Lower leg skin (tissue), 4 donors: Measurements from ENCODE around the gene REP15. TPM values are rescaled to one million over a fixed set of nuclear protein-coding genes. Genes with fewer than 3 reads are reported as not detected.
A peak's percentile ranks its signal among the peaks of the same experiment; 100 is the strongest.
"Not testable (repeated sequence)": the region's sequence is repeated elsewhere in the genome, so short reads cannot be mapped to it uniquely, and the experiment has no call there.

Experiments used
- DNase-seq, 2 donors: peaks; one replicate each; pipeline ENCODE4 v3.0.0-alpha.2; 2019; ENCODE audit warnings: low spot score in 2 of 2
- H3K4me3 ChIP-seq: fragments of 200-600 bp; sonication (generic); 2 replicates; pipeline ENCODE4 v1.5.1; 2017; ENCODE audit warnings: mild to moderate bottlenecking, low read depth; ENCODE audit not compliant: poor library complexity, severe bottlenecking
- POLR2A ChIP-seq, 2 donors: fragments of 450-650 bp; IDR thresholded peaks; one replicate each; pipeline ENCODE4 v1.6.1; 2016 to 2017; ENCODE audit warnings: antibody characterized with exemption in 2 of 2, mild to moderate bottlenecking in 1 of 2, moderate library complexity in 1 of 2
- WGBS, 2 donors: methylation state at CpG; one replicate each; pipeline ENCODE4 v1.1.5; 2018; 5-methylcytosine and 5-hydroxymethylcytosine counted together
- intact Hi-C: fragments of 100-400 bp; cut with DNase I; formaldehyde crosslinking; loops from one replicate; pipeline ENCODE4 v1.15.0; 2023; ENCODE audit warnings: low total_unique reads
- total RNA-seq, 4 donors: library from RNA; depleted of rRNA; stranded (reverse); fragments of >200 nt; gene quantifications; one replicate each; pipeline ENCODE4 v1.1.0, GENCODE V29; 2016
- TF ChIP-seq, protein P1 (sequence below), 3 donors: fragments of 450-650 bp; IDR thresholded peaks; one replicate each; pipeline ENCODE4 v1.5.1; 2016; ENCODE audit warnings: antibody characterized with exemption in 3 of 3, mild to moderate bottlenecking in 3 of 3, moderate library complexity in 2 of 3

The REP15 gene, protein sequence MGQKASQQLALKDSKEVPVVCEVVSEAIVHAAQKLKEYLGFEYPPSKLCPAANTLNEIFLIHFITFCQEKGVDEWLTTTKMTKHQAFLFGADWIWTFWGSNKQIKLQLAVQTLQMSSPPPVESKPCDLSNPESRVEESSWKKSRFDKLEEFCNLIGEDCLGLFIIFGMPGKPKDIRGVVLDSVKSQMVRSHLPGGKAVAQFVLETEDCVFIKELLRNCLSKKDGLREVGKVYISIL
- 1 to 10 TPM in 2 of 4 donors, under 1 TPM in 2; 0.55 to 3.5 (median 0.83) TPM for total RNA-seq

GRCh38 chr12:27696293-27696652 is at the start of gene REP15:
Gene REP15, plus strand, starts transcription at chr12:27696447. Its CDS starts 116 bp downstream, at chr12:27696563.
- intact Hi-C loops = no loop called here
- no peak for DNase-seq
- TF ChIP-seq, protein P1, sequence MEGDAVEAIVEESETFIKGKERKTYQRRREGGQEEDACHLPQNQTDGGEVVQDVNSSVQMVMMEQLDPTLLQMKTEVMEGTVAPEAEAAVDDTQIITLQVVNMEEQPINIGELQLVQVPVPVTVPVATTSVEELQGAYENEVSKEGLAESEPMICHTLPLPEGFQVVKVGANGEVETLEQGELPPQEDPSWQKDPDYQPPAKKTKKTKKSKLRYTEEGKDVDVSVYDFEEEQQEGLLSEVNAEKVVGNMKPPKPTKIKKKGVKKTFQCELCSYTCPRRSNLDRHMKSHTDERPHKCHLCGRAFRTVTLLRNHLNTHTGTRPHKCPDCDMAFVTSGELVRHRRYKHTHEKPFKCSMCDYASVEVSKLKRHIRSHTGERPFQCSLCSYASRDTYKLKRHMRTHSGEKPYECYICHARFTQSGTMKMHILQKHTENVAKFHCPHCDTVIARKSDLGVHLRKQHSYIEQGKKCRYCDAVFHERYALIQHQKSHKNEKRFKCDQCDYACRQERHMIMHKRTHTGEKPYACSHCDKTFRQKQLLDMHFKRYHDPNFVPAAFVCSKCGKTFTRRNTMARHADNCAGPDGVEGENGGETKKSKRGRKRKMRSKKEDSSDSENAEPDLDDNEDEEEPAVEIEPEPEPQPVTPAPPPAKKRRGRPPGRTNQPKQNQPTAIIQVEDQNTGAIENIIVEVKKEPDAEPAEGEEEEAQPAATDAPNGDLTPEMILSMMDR (IDR thresholded peaks at IDR 0.05) = no peak
- no peak for TF ChIP-seq POLR2A (IDR thresholded peaks at IDR 0.05)
- 77 to 82% methylated on average over 5 of the region's 5 CpGs for WGBS, 2 donors
- no peak within 1 kb of the TSS for H3K4me3 ChIP-seq

GRCh38 chr12:27650011-27650410 is 46.2 kb upstream of the REP15 start:
- WGBS, 2 donors = 82 to 88% methylated on average over 1 of the region's 1 CpG

GRCh38 chr12:27651201-27651600 is 45.0 kb upstream of the REP15 start:
- TF ChIP-seq POLR2A (IDR thresholded peaks at IDR 0.05) = no peak
- TF ChIP-seq, protein P1 (IDR thresholded peaks at IDR 0.05) = no peak
- WGBS, 2 donors = 51 to 81% methylated on average over 1 of the region's 1 CpG
- DNase-seq = no peak
- no peak overlapping the region for H3K4me3 ChIP-seq
- intact Hi-C loops = loop anchor here (5.0 kb wide), 1 partner anchor 219 kb away; no protein-coding TSS in a partner anchor

More at GRCh38 chr12:27650011-27650410, 46.2 kb upstream of the REP15 start:
- no peak for DNase-seq
- H3K4me3 ChIP-seq = no peak overlapping the region
- TF ChIP-seq, protein P1 (IDR thresholded peaks at IDR 0.05) = no peak
- TF ChIP-seq POLR2A (IDR thresholded peaks at IDR 0.05) = no peak
- intact Hi-C loops = loop anchor here (5.0 kb wide), 1 partner anchor 218 kb away; no protein-coding TSS in a partner anchor

DNA sequence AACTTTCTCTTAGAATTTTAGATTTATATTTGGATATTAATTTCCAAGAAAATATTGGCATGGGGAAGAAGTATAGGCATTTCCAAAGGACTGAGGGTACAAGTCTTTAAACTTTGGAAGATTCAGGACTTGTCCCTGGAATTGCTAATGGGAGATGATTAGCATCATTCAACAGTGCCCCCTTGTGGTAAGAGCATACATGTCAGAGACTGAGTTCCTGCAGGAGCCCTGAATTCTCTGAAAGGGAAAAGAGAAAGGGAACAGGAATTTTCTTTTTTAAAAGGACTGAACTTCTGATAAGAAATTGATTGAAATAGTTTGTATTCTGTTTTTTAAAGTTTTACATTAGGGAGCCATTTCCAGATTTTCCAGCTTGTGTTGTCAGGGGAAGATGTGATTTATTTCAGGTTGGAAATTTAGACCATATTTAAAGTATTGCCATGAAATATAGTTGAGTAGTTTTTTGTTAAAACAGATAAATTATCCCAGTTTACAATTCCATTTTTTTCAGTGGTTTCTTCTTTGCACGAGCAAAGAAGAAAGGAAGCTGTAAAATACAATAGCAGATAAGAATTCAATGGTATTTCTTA is 44.0 kb upstream of the REP15 start:
- 45 to 46% methylated on average over 1 of the region's 1 CpG for WGBS, 2 donors
- TF ChIP-seq, protein P1 (IDR thresholded peaks at IDR 0.05) = peak in 1 of 3 donors; percentile 28
- no peak for TF ChIP-seq POLR2A (IDR thresholded peaks at IDR 0.05)
- peak in 1 of 2 donors; percentile 69 for DNase-seq
- intact Hi-C loops = loop anchor here (5.0 kb wide), 1 partner anchor 220 kb away; no protein-coding TSS in a partner anchor
- H3K4me3 ChIP-seq = no peak overlapping the region

- no peak for DNase-seq
- intact Hi-C loops = loop anchor here (5.0 kb wide), 1 partner anchor 221 kb away; no protein-coding TSS in a partner anchor
- TF ChIP-seq, protein P1 (IDR thresholded peaks at IDR 0.05) = no peak
- no peak for TF ChIP-seq POLR2A (IDR thresholded peaks at IDR 0.05)
- no peak overlapping the region for H3K4me3 ChIP-seq
Observed at GRCh38 chr12:27653661-27654060, 42.6 kb upstream of the REP15 start.

- H3K4me3 ChIP-seq, intact Hi-C loops, DNase-seq: not testable (repeated sequence)
- 80 to 84% methylated on average over 3 of the region's 3 CpGs for WGBS, 2 donors
Observed at GRCh38 chr12:27655476-27655875, 40.8 kb upstream of the REP15 start.
